ENCODE measurements around the gene GPC3.

Gene GPC3

DNA sequence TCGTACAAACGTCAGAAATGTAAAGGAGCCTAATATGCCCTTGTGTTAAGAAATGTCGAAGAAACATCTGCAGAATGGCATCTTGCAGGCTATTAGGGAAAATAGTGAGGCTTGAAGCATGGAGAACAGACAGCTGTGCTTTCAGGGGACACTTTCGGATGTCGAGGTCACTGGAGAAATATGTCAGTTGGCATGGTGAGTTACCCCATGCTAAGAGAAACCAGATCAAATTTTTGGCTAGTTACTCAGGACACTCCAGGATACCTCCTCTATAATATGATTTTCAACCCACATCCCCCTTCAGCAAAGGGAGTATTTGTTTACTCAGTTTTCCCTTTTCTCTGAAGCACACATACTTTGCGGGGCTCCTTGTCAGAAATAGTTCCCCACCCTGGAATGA, 171.4 kb downstream of the GPC3 start:
- H3K36me3 Mint-ChIP-seq (ENCODE audit: low read depth) = no peaks in the 10 kb centered on the region
- no peak for DNase-seq

DNA sequence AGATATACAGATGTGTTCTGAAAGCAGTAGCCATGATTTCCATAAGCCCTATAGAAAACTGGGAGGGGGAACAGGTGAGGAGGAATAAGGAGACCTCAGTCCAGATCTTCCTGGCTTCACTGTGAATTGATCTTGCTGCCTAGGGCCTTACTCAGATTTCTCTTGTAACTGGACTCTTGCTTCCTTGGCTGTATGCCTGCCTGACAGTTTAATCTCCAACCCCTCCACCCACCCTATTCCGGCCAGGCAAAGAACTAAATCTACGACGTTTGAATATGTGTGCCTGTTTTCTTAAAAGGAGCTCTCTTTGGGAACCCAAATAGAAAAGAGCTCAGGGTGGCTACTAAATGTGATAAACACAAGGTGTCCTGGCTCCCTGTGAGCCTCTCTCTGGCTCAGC, 173.0 kb downstream of the GPC3 start:
- Mint-ChIP-seq H3K36me3 (ENCODE audit: low read depth) (no peaks in the 10 kb centered on the region), H3K4me3 (no peak overlapping the region), H3K9me3 (no peaks in the 10 kb centered on the region), H3K27me3 (peaks cover 53% of the 10 kb centered on the region), H3K4me1 (ENCODE audit: low read depth) (no peaks in the 10 kb centered on the region), H3K27ac (no peak overlapping the region)
- no peak for DNase-seq

More for the DNA sequence above, 171.4 kb downstream of the GPC3 start:
- Mint-ChIP-seq H3K4me1 (ENCODE audit: low read depth) (no peaks in the 10 kb centered on the region), H3K27me3 (peaks cover 37% of the 10 kb centered on the region), H3K9me3 (no peaks in the 10 kb centered on the region), H3K4me3 (no peak overlapping the region), H3K27ac (no peak overlapping the region)

- no peaks in the 10 kb centered on the region for H3K36me3 Mint-ChIP-seq (ENCODE audit: low read depth)
- no peak for DNase-seq
Measured at GRCh38 chrX:133810925-133811324, 174.5 kb downstream of the GPC3 start.

GRCh38 chrX:133804072-133804471, 181.3 kb downstream of the GPC3 start:
- H3K27ac Mint-ChIP-seq = no peak overlapping the region
- H3K4me1 Mint-ChIP-seq (ENCODE audit: low read depth) = no peaks in the 10 kb centered on the region
- no peak overlapping the region for H3K4me3 Mint-ChIP-seq
- DNase-seq = no peak
- peaks cover 50% of the 10 kb centered on the region for H3K27me3 Mint-ChIP-seq
- H3K36me3 Mint-ChIP-seq (ENCODE audit: low read depth) = no peaks in the 10 kb centered on the region
- no peaks in the 10 kb centered on the region for H3K9me3 Mint-ChIP-seq

More at GRCh38 chrX:133810925-133811324, 174.5 kb downstream of the GPC3 start:
- Mint-ChIP-seq H3K9me3 (no peaks in the 10 kb centered on the region), H3K4me3 (no peak overlapping the region), H3K27ac (no peak overlapping the region), H3K4me1 (ENCODE audit: low read depth) (no peaks in the 10 kb centered on the region), H3K27me3 (peaks cover 56% of the 10 kb centered on the region)

DNA sequence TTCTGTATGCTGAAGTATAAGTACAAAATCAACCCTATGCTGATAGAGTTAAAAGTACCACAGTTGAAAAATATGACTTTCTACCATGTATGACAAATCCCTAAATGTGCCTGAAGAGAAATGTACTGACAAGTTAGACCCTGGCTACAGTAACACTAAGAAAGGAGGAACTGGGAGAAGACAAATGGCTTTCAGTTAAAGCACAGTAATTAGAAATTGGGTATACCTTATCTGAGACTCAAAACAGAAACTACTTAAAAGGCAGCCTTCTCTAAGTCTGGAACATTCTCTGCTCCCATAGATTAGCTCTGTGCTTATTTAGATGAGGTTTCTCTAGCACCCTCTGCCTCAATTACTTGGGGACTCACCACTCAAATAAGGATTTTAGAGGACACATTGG, 189.1 kb downstream of the GPC3 start:
- H3K27ac Mint-ChIP-seq = no peak overlapping the region
- H3K9me3 Mint-ChIP-seq = no peaks in the 10 kb centered on the region
- no peak overlapping the region for H3K4me3 Mint-ChIP-seq
- H3K27me3 Mint-ChIP-seq = peaks cover 17% of the 10 kb centered on the region
- no peaks in the 10 kb centered on the region for H3K36me3 Mint-ChIP-seq (ENCODE audit: low read depth)
- DNase-seq = no peak
- H3K4me1 Mint-ChIP-seq (ENCODE audit: low read depth) = no peaks in the 10 kb centered on the region

DNA sequence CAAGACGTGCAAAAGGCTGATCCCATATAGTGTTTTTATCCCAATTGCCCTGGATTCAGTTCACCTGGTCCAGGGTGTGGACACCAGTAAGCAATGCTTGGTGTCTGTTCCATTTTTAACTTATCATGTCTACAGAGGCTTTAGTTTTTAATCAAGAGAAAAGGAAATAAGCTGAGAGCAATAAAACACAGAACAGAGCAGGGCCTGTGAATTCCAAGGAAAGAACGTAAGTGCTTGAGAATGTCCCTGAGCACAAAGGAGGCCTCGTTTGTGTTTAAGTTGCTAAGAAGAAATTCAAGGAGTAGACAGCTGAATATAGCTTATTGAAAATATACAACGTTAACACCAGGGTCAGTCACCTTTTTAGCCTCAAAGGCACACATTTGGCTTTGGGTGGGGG, 191.3 kb downstream of the GPC3 start:
- Mint-ChIP-seq H3K4me3 (no peak overlapping the region), H3K4me1 (ENCODE audit: low read depth) (no peaks in the 10 kb centered on the region), H3K36me3 (ENCODE audit: low read depth) (no peaks in the 10 kb centered on the region), H3K27ac (no peak overlapping the region), H3K9me3 (no peaks in the 10 kb centered on the region), H3K27me3 (peaks cover 14% of the 10 kb centered on the region)
- DNase-seq = no peak

GRCh38 chrX:133793626-133794025, 191.8 kb downstream of the GPC3 start:
- no peaks in the 10 kb centered on the region for H3K36me3 Mint-ChIP-seq (ENCODE audit: low read depth)
- H3K4me3 Mint-ChIP-seq = no peak overlapping the region
- H3K27me3 Mint-ChIP-seq = peaks cover 19% of the 10 kb centered on the region
- H3K4me1 Mint-ChIP-seq (ENCODE audit: low read depth) = no peaks in the 10 kb centered on the region
- no peak for DNase-seq
- H3K27ac Mint-ChIP-seq = no peak overlapping the region
- H3K9me3 Mint-ChIP-seq = no peaks in the 10 kb centered on the region

DNA sequence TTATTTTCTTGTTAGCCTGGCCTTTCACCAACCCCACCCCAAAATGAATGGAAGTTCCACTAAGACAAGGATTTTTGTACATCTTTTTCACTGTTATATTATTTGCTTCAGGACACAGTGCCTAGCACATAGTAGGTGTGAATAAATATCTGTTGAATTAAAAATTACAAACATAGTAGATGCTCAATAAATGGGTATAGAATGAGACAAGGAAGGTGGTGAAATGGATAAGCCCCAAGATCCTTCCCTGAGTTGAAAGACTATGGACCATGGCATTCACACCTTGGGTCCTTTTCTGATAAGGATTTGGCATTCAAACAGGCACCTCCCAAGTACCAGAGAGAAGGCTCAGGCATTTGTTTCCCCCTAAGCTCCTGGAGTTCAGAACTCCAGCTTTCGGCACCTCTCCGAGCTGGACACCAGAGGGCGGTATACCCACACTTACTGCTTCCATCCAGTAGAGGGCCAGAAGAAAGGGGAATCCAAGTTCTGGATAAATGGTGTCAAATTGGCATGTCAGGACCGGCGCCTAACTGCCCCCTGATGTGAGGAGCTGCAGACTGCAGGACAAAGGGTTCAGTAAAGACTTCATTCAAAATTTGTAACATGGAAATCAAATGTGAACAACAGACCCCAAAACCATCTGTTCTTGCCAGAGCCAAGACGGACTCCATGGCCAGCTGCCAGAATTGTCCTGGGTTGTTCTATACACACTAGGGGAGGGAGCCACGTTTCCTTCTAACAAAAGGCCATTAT, 193.0 kb downstream of the GPC3 start:
- DNase-seq = peak; percentile 64
- Mint-ChIP-seq H3K9me3 (no peaks in the 10 kb centered on the region), H3K4me3 (no peak overlapping the region), H3K4me1 (ENCODE audit: low read depth) (no peaks in the 10 kb centered on the region), H3K36me3 (ENCODE audit: low read depth) (no peaks in the 10 kb centered on the region), H3K27me3 (peaks cover 19% of the 10 kb centered on the region), H3K27ac (no peak overlapping the region)

DNA sequence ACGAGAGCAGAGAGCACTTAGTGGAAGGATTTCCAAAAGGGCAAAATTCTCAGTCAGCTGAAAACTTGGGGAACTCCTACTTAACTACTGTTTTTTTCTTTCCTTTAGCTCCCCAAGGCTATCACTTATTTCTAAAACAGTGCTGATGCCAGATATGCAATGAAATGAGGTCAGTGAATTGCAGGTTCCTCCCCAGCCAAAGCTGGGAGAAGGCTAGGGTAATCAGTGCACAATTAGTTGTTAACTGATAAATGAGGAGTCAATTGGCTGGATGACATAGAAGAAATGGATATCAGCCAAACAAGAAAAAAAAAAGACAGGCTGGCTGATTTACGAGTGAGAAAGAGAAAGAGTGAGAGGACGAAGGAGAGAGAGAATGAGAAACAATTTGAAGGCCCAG, 195.6 kb downstream of the GPC3 start:
- no peaks in the 10 kb centered on the region for H3K4me1 Mint-ChIP-seq (ENCODE audit: low read depth)
- DNase-seq = no peak
- no peak overlapping the region for H3K27ac Mint-ChIP-seq
- H3K9me3 Mint-ChIP-seq = no peaks in the 10 kb centered on the region
- no peaks in the 10 kb centered on the region for H3K36me3 Mint-ChIP-seq (ENCODE audit: low read depth)
- no peak overlapping the region for H3K4me3 Mint-ChIP-seq
- H3K27me3 Mint-ChIP-seq = peaks cover 23% of the 10 kb centered on the region

GRCh38 chrX:133786382-133786781, 199.0 kb downstream of the GPC3 start:
- H3K36me3 Mint-ChIP-seq (ENCODE audit: low read depth) = no peaks in the 10 kb centered on the region

DNA sequence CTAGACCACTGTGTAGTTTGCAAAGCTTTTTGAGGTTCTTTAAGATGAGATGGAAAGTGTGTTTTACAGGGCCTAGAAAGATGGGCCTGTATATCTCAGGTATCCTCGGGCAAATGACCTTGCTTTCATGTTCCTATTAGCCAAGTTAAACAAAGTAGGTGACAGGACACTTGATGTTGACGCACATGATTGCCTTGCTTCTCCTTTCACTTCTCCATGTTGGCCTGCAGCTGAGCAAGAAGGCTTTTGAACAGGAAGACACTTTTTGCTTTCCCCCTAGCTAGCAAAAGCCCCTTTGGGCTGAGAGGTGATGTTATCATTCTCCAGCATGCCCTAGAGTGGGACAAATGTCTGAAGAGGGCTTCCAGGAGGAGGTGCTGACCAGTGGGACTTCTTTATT, 202.1 kb downstream of the GPC3 start:
- no peak for DNase-seq
- H3K27me3 Mint-ChIP-seq = peaks cover 13% of the 10 kb centered on the region
- H3K27ac Mint-ChIP-seq = no peak overlapping the region
- no peaks in the 10 kb centered on the region for H3K4me1 Mint-ChIP-seq (ENCODE audit: low read depth)
- no peak overlapping the region for H3K4me3 Mint-ChIP-seq
- no peaks in the 10 kb centered on the region for H3K9me3 Mint-ChIP-seq
- H3K36me3 Mint-ChIP-seq (ENCODE audit: low read depth) = no peaks in the 10 kb centered on the region

More at GRCh38 chrX:133786382-133786781, 199.0 kb downstream of the GPC3 start:
- H3K4me1 Mint-ChIP-seq (ENCODE audit: low read depth) = no peaks in the 10 kb centered on the region
- H3K27me3 Mint-ChIP-seq = peaks cover 23% of the 10 kb centered on the region
- no peak overlapping the region for H3K4me3 Mint-ChIP-seq
- H3K9me3 Mint-ChIP-seq = no peaks in the 10 kb centered on the region
- H3K27ac Mint-ChIP-seq = no peak overlapping the region
- no peak for DNase-seq

DNA sequence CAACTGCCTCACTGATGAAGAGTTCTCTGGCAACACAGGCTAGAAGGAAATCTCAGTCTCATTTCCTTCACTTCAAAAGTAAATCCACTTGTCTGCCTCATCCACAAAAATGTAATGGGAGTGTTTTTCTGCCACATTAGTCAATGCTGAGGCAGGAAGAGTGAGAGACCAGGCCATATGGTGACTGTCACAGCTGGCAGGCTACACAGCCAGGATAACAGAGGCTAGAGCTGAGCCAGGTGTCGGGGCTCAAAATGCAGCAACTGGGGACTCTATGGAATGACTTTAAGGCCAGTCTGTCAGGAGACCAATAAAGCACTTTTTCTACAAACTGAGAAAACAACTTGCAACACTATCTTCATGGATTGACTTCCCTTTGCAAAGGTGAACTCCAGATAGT, 204.2 kb downstream of the GPC3 start:
- Mint-ChIP-seq H3K4me3 (no peak overlapping the region), H3K9me3 (no peaks in the 10 kb centered on the region), H3K27ac (no peak overlapping the region), H3K27me3 (peaks cover 16% of the 10 kb centered on the region), H3K4me1 (ENCODE audit: low read depth) (no peaks in the 10 kb centered on the region), H3K36me3 (ENCODE audit: low read depth) (no peaks in the 10 kb centered on the region)
- DNase-seq = no peak

GRCh38 chrX:133776072-133776471, 209.3 kb downstream of the GPC3 start:
- H3K27me3 Mint-ChIP-seq = peaks cover 21% of the 10 kb centered on the region
- no peak overlapping the region for H3K4me3 Mint-ChIP-seq
- DNase-seq = peak; percentile 62
- H3K27ac Mint-ChIP-seq = no peak overlapping the region
- H3K9me3 Mint-ChIP-seq = no peaks in the 10 kb centered on the region
- no peaks in the 10 kb centered on the region for H3K4me1 Mint-ChIP-seq (ENCODE audit: low read depth)
- H3K36me3 Mint-ChIP-seq (ENCODE audit: low read depth) = no peaks in the 10 kb centered on the region

GRCh38 chrX:133774807-133775206, 210.6 kb downstream of the GPC3 start:
- Mint-ChIP-seq H3K4me3 (no peak overlapping the region), H3K27ac (no peak overlapping the region), H3K36me3 (ENCODE audit: low read depth) (no peaks in the 10 kb centered on the region), H3K9me3 (no peaks in the 10 kb centered on the region), H3K4me1 (ENCODE audit: low read depth) (no peaks in the 10 kb centered on the region), H3K27me3 (peaks cover 21% of the 10 kb centered on the region)
- no peak for DNase-seq

DNA sequence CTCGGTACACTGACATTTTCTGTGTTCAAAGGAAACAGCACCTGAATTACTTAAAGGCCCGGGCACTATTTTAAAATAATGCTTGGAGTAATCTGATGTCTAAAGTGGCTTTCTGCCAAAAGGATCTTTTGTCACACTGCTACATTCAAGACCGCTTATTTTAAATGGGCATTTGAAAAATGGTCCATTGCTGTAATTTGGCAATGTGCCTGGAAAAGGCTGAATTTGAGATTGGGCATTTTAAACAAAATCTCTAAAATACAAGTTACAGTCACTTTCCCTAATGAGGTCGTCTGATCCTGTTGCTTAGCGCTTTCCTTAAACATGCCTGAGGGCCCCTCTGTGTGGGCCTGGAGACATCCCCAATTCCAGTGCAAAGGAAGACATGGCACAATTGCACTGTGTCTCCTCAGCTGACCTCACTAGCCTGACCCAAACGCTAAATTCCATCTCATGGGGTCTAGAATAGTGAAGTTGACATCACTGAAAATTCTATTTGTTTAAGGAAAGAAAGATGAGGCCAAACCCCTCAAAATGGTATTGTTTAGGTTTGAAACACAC, 214.2 kb downstream of the GPC3 start:
- H3K4me1 Mint-ChIP-seq (ENCODE audit: low read depth) = no peaks in the 10 kb centered on the region
- no peak overlapping the region for H3K27ac Mint-ChIP-seq
- H3K4me3 Mint-ChIP-seq = no peak overlapping the region

More for the DNA sequence above, 214.2 kb downstream of the GPC3 start:
- H3K27me3 Mint-ChIP-seq = peaks cover 20% of the 10 kb centered on the region
- H3K9me3 Mint-ChIP-seq = no peaks in the 10 kb centered on the region
- H3K36me3 Mint-ChIP-seq (ENCODE audit: low read depth) = no peaks in the 10 kb centered on the region
- no peak for DNase-seq

Measured in activated T-cell treated with anti-CD3 and anti-CD28 coated beads, Interleukin-2, amount 50 U/mL, for 24 hours (primary cell).